Type B pancreatic cell (in vitro differentiated cells): ENCODE data around the gene VAMP7. TPM values are rescaled to one million over a fixed set of nuclear protein-coding genes. Genes with fewer than 3 reads are reported as not detected.

Experiments
- DNase-seq: peaks from one replicate; pipeline ENCODE4 v3.0.0; 2021; ENCODE audit warnings: mixed read lengths; ENCODE audit not compliant: unreplicated experiment; ENCODE audit errors: extremely low spot score
- H3K27ac Mint-ChIP-seq: 2 replicates; pipeline ENCODE4 v1.8.0; 2021; ENCODE audit warnings: mild to moderate bottlenecking, mixed read lengths
- H3K27me3 Mint-ChIP-seq: 2 replicates; pipeline ENCODE4 v1.8.0; 2021; ENCODE audit warnings: mixed read lengths
- H3K36me3 Mint-ChIP-seq: 2 replicates; pipeline ENCODE4 v1.8.0; 2021; ENCODE audit warnings: mixed read lengths
- H3K4me1 Mint-ChIP-seq: one replicate; pipeline ENCODE4 v1.8.0; 2021; ENCODE audit warnings: mixed read lengths; ENCODE audit not compliant: unreplicated experiment
- H3K4me3 Mint-ChIP-seq: 2 replicates; pipeline ENCODE4 v1.8.0; 2021; ENCODE audit warnings: mild to moderate bottlenecking, mixed read lengths
- H3K9me3 Mint-ChIP-seq: 2 replicates; pipeline ENCODE4 v1.8.0; 2021; ENCODE audit warnings: mixed read lengths
- total RNA-seq: library from RNA; stranded (reverse); gene quantifications from 2 replicates; pipeline ENCODE4 v1.2.1, GENCODE V29; 2021; ENCODE audit warnings: low replicate concordance
- TF ChIP-seq, protein P1 (sequence below): fragments of 200-600 bp; sonication (generic); conservative IDR thresholded peaks from 2 replicates; pipeline ENCODE4 v1.5.0; 2021; ENCODE audit warnings: antibody characterized with exemption, mild to moderate bottlenecking

The VAMP7 gene
- total RNA-seq, 1 donor from 2014 or later, result 23.1 TPM

- H3K27ac Mint-ChIP-seq, result no peak overlapping the region
- H3K4me3 Mint-ChIP-seq, result no peak overlapping the region
- H3K36me3 Mint-ChIP-seq, result peaks cover 3% of the 10 kb centered on the region
- no peaks in the 10 kb centered on the region for H3K4me1 Mint-ChIP-seq
- TF ChIP-seq, protein P1, sequence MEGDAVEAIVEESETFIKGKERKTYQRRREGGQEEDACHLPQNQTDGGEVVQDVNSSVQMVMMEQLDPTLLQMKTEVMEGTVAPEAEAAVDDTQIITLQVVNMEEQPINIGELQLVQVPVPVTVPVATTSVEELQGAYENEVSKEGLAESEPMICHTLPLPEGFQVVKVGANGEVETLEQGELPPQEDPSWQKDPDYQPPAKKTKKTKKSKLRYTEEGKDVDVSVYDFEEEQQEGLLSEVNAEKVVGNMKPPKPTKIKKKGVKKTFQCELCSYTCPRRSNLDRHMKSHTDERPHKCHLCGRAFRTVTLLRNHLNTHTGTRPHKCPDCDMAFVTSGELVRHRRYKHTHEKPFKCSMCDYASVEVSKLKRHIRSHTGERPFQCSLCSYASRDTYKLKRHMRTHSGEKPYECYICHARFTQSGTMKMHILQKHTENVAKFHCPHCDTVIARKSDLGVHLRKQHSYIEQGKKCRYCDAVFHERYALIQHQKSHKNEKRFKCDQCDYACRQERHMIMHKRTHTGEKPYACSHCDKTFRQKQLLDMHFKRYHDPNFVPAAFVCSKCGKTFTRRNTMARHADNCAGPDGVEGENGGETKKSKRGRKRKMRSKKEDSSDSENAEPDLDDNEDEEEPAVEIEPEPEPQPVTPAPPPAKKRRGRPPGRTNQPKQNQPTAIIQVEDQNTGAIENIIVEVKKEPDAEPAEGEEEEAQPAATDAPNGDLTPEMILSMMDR, result no peak
- no peaks in the 10 kb centered on the region for H3K27me3 Mint-ChIP-seq
- no peak for DNase-seq
- H3K9me3 Mint-ChIP-seq, result no peaks in the 10 kb centered on the region
These were observed 73.6 kb downstream of the VAMP7 start for GRCh38 chrX:155954793-155955192.

- no peaks in the 10 kb centered on the region for H3K4me1 Mint-ChIP-seq
- peaks cover 3% of the 10 kb centered on the region for H3K36me3 Mint-ChIP-seq
- H3K9me3 Mint-ChIP-seq, result no peaks in the 10 kb centered on the region
- H3K27ac Mint-ChIP-seq, result no peak overlapping the region
- no peak for DNase-seq
- TF ChIP-seq, protein P1, result no peak
- no peak overlapping the region for H3K4me3 Mint-ChIP-seq
- H3K27me3 Mint-ChIP-seq, result no peaks in the 10 kb centered on the region
These were observed 75.0 kb downstream of the VAMP7 start for GRCh38 chrX:155956099-155956498.

DNA sequence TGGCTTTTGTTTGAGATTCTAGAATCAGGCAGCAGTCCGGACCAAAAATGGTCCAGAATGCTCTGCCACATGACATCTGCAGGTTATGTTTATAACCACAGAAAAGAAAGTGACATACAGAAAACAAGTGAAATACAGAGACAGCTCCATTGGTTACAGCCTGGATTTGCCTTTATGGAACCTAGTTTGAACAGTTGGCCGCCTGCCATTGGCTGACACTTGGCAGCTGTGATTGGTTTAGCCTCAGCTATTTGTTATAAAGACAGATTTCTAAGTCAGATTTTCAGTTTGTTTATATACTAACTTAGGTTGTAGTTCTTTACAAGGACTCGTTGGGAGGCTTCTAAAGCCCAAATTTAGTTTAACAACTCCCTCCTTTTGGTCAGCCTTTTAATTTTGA is 75.5 kb downstream of the VAMP7 start:
- Mint-ChIP-seq H3K4me1 (no peaks in the 10 kb centered on the region), H3K4me3 (no peak overlapping the region), H3K27me3 (no peaks in the 10 kb centered on the region), H3K36me3 (peaks cover 3% of the 10 kb centered on the region), H3K9me3 (peaks cover under 1% of the 10 kb centered on the region), H3K27ac (no peak overlapping the region)
- TF ChIP-seq, protein P1, result no peak
- no peak for DNase-seq

DNA sequence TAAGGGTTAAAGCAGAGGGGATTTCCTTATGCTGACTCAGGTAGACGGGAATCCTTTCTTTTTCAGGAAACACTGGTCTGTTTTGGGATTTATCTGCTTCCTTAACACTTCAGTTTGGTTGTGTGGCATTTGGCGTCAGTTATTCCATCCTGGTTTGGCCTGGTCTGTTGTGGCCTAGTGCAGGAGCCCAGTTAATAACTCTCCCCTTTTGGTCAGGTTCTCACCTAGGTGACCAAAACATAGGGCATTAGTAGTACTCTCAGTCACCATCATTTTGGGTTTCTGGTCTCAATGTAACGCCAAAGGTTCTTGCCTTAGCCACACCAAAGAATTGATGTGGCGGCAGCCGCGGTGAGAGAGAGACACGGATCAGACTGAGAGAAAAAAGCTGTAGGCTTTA is 76.7 kb downstream of the VAMP7 start:
- DNase-seq, result no peak
- H3K4me3 Mint-ChIP-seq, result no peak overlapping the region
- H3K9me3 Mint-ChIP-seq, result peaks cover 4% of the 10 kb centered on the region
- H3K27ac Mint-ChIP-seq, result no peak overlapping the region
- H3K4me1 Mint-ChIP-seq, result no peaks in the 10 kb centered on the region
- no peaks in the 10 kb centered on the region for H3K27me3 Mint-ChIP-seq
- peaks cover 3% of the 10 kb centered on the region for H3K36me3 Mint-ChIP-seq
- TF ChIP-seq, protein P1, result no peak

DNA sequence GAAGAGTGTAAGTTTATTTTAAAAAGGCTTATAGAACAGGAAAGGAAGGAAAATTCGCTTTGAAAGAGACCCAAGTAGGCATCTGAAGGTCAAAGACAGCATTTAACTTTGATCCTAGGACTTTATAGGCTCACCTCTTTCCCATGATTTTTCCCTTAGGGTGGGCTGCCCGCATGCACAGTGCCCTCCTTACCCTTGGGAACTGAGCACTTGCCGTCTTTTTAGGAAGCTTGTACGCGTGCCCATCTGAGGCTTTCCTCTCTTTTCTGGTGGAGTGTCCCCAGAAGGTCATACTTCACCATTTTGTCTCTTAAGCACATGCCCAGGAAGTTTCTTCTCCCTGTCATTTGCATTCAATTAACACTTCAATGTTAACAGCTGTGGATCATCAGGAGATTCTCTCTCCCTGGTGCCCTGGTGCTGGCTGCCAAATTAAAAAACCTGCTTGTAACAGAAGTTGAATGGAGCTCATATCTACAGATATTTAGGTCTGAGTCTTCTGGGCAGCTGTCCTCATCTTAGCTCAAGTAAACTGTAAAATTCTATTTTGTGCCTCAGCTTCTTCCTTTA is 78.0 kb downstream of the VAMP7 start:
- TF ChIP-seq, protein P1, result no peak
- Mint-ChIP-seq H3K36me3 (peaks cover 3% of the 10 kb centered on the region), H3K4me1 (no peaks in the 10 kb centered on the region), H3K27me3 (no peaks in the 10 kb centered on the region), H3K4me3 (no peak overlapping the region), H3K27ac (no peak overlapping the region), H3K9me3 (peaks cover 4% of the 10 kb centered on the region)
- no peak for DNase-seq

DNA sequence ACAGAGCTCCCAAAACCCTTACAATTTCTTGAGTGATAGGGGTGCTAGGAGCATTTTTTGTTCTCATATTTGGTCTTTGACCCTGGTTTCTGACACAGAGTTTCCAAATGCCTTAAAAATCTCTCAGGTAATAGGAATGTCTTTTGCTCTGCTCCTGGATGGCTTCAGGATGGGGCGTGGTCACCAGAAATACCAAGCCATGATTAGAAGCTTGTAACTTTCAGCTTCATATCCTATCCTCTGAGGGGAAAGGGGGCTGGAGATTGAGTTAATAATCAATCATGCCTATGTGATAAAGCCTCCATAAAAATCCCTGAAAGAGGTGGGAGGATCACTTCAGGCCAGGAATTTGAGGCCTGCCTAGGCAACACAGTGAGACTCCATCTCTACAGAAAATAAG is 81.8 kb downstream of the VAMP7 start:
- Mint-ChIP-seq H3K4me1 (no peaks in the 10 kb centered on the region), H3K27ac (no peak overlapping the region), H3K9me3 (peaks cover 9% of the 10 kb centered on the region), H3K36me3 (no peaks in the 10 kb centered on the region), H3K4me3 (no peak overlapping the region), H3K27me3 (no peaks in the 10 kb centered on the region)
- TF ChIP-seq, protein P1, result no peak
- DNase-seq, result no peak
